ENCODE measurements around the gene ZSCAN2. TPM values are rescaled to one million over a fixed set of nuclear protein-coding genes. Genes with fewer than 3 reads are reported as not detected.

ZSCAN2 gene
- total RNA-seq, 6 donors from 2014 or later, result 4.1 to 11.0 (median 5.9) TPM

- DNase-seq, result peak; percentile 97 to 99
- 0 to 1% methylated on average over 19 to 41 of the region's 49 CpGs for WGBS, 2 donors
Measured at GRCh38 chr15:84653910-84654688, 53.3 kb downstream of the ZSCAN2 start, which contains the start of gene WDR73. TSS of gene WDR73 (minus strand) at chr15:84654283. CDS start at chr15:84654274, 9 bp downstream.

DNA sequence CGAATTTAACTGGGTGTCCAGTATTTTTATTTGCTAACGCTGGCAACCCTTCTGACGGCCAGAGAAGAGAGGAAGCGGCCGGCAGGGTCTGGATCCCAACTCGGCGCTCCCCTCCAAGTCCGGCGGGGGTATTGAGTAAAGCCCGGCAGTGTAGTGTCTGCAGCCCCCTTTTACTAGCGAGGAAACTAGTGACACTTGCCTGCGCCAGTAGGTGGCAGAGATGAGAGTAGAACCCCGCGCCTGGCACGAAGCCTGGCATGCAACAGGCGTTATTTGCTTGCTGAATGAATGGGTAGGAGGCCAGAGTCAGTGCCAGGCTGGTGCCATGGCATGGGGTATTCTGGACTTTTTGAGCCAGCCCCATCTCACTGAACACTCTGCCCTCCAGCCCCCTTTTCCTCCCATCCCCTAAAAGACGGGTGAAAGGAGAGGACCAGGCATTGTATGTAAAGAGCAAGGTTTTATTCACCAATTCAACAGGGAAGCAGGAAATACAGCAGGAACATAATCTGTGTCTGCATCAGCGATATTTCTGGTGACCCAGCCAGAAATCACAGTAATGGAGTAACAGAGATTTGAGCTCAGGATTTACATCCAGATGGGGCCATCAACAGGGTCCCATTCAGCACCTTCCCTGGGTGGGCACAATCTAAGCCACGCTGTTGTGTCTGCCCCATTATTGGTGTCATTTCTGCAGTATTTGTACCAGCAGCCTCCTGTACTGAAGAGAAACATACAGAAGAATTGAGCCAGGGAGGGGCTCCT is 54.1 kb downstream of the ZSCAN2 start:
- H3K9me3 ChIP-seq, result no peaks in the 10 kb centered on the region
- peak; percentile 73 to 75 for ATAC-seq (ENCODE audit: low FRiP score in 2 of 2)
- peaks cover 0 to 29% (median 15%) of the 10 kb centered on the region in 4 donors for H3K36me3 ChIP-seq
- 5 to 6% methylated on average over 19 of the region's 19 CpGs for WGBS, 2 donors
- H3K4me1 ChIP-seq, result peaks cover 29 to 55% (median 36%) of the 10 kb centered on the region in 4 donors
- TF ChIP-seq EP300 (IDR thresholded peaks at IDR 0.05), result no peak
- peak; percentile 50 to 75 (median 58) for TF ChIP-seq CTCF (IDR thresholded peaks at IDR 0.05)
- TF ChIP-seq POLR2A (IDR thresholded peaks at IDR 0.05), result no peak
- TF ChIP-seq POLR2AphosphoS5 (IDR thresholded peaks at IDR 0.05), result peak in 1 of 2 donors; percentile 51
- peak overlapping the region; percentile 80 to 93 (median 87) for H3K27ac ChIP-seq
- H3K4me3 ChIP-seq, result peak overlapping the region; percentile 83 to 96 (median 94)
- DNase-seq, result peak; percentile 49 to 91
- H3K27me3 ChIP-seq, result no peaks in the 10 kb centered on the region

More at GRCh38 chr15:84653910-84654688, 53.3 kb downstream of the ZSCAN2 start, which contains the start of gene WDR73:
- ATAC-seq (ENCODE audit: low FRiP score in 2 of 2), result peak; percentile 95 to 96
- TF ChIP-seq CTCF (IDR thresholded peaks at IDR 0.05) (no peak), POLR2AphosphoS5 (IDR thresholded peaks at IDR 0.05) (peak; percentile 81 to 89), EP300 (IDR thresholded peaks at IDR 0.05) (peak in 1 of 4 donors; percentile 3), POLR2A (IDR thresholded peaks at IDR 0.05) (peak in 3 of 4 donors; percentile 30 to 82 (median 54))
- Histone ChIP-seq H3K36me3 (peaks cover 5 to 37% (median 22%) of the 10 kb centered on the region in 4 donors), H3K27ac (peak within 1 kb of the TSS; percentile 80 to 93 (median 87)), H3K4me3 (peak within 1 kb of the TSS; percentile 83 to 96 (median 94)), H3K4me1 (peaks cover 29 to 58% (median 36%) of the 10 kb centered on the region in 4 donors), H3K9me3 (no peaks in the 10 kb centered on the region), H3K27me3 (no peaks in the 10 kb centered on the region)

DNA sequence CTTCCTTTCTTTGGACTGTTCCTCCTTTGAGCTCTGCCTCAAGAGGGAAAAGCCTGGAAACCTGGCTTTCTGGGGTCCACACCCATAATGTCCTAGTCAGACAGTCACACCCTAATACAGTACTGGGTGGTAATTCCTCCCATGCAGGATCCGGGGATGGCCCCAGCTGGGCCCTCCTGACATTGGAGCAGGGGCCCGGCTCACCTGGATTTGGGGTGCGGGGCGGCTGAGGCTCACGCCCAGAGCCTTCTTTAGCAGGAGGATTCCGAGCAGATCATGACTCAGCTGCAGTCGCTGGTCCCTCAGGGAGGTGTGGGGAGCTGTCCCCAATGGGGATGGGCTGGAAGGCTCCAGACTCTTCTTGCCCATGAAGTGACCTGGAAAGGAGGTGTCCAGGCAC is 56.2 kb downstream of the ZSCAN2 start:
- H3K4me1 ChIP-seq, result peaks cover 29 to 52% (median 36%) of the 10 kb centered on the region in 4 donors
- WGBS, 2 donors, result 99 to 100% methylated on average over 2 to 7 of the region's 7 CpGs
- no peak for ATAC-seq (ENCODE audit: low FRiP score in 2 of 2)
- DNase-seq, result peak in 1 of 2 donors; percentile 60
- peaks cover 0 to 8% (median 3%) of the 10 kb centered on the region in 4 donors for H3K36me3 ChIP-seq
- H3K4me3 ChIP-seq, result no peak overlapping the region
- H3K27ac ChIP-seq, result no peak overlapping the region
- no peak for TF ChIP-seq EP300 (IDR thresholded peaks at IDR 0.05)
- no peak for TF ChIP-seq POLR2AphosphoS5 (IDR thresholded peaks at IDR 0.05)
- TF ChIP-seq POLR2A (IDR thresholded peaks at IDR 0.05), result no peak
- no peak for TF ChIP-seq CTCF (IDR thresholded peaks at IDR 0.05)
- H3K27me3 ChIP-seq, result no peaks in the 10 kb centered on the region
- no peaks in the 10 kb centered on the region for H3K9me3 ChIP-seq

DNA sequence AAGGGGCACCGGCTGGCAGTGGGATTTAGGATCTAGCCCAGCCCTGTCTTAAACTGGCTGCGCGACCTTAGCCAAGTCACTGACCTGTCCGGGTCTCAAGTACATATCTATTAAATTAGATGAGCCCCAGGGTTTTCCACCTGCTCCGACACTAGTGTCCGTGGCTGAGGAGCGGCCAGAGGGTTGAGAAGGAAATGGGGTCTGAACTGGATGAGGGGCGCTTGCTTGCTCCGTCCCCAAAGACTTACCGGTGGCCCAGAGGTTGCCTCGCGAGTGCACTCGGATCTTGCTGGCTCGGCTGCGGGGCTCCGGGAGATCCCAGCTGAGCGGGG is 56.9 kb downstream of the ZSCAN2 start:
- Histone ChIP-seq H3K9me3 (no peaks in the 10 kb centered on the region), H3K36me3 (peaks cover 0 to under 1% (median 0%) of the 10 kb centered on the region in 4 donors), H3K4me3 (peak overlapping the region; percentile 34 to 64 (median 52)), H3K27me3 (no peaks in the 10 kb centered on the region), H3K27ac (peak overlapping the region; percentile 48 to 85 (median 68)), H3K4me1 (peaks cover 25 to 45% (median 32%) of the 10 kb centered on the region in 4 donors)
- WGBS, 2 donors, result 48 to 62% methylated on average over 4 to 10 of the region's 17 CpGs
- TF ChIP-seq CTCF (IDR thresholded peaks at IDR 0.05), result no peak
- TF ChIP-seq EP300 (IDR thresholded peaks at IDR 0.05), result no peak
- no peak for TF ChIP-seq POLR2A (IDR thresholded peaks at IDR 0.05)
- no peak for TF ChIP-seq POLR2AphosphoS5 (IDR thresholded peaks at IDR 0.05)
- no peak for DNase-seq
- no peak for ATAC-seq (ENCODE audit: low FRiP score in 2 of 2)

Measured in upper lobe of left lung (tissue), 6 donors.